Colonic mucosa (tissue), 4 donors: Measurements from ENCODE around the gene UBE2G2. TPM values are rescaled to one million over a fixed set of nuclear protein-coding genes. Genes with fewer than 3 reads are reported as not detected.

ENCODE experiments used
- DNase-seq: peaks from one replicate; pipeline ENCODE4 v3.0.0-alpha.2; 2020
- H3K27ac ChIP-seq: fragments of 200-600 bp; one replicate; pipeline ENCODE4 v1.8.0; 2021
- H3K27me3 ChIP-seq: fragments of 200-600 bp; one replicate; pipeline ENCODE4 v1.8.0; 2021
- H3K36me3 ChIP-seq: fragments of 200-600 bp; one replicate; pipeline ENCODE4 v1.8.0; 2021
- H3K4me1 ChIP-seq: fragments of 200-600 bp; one replicate; pipeline ENCODE4 v1.8.0; 2021; ENCODE audit warnings: mild to moderate bottlenecking
- H3K4me3 ChIP-seq: fragments of 200-600 bp; one replicate; pipeline ENCODE4 v1.8.0; 2021
- H3K9ac ChIP-seq, 2 donors: one replicate each; pipeline ENCODE4 v1.7.0; 2013; ENCODE audit warnings: control low read depth in 2 of 2, low read depth in 2 of 2, low read length in 2 of 2
- H3K9me3 ChIP-seq: fragments of 200-600 bp; one replicate; pipeline ENCODE4 v1.8.0; 2021
- CTCF ChIP-seq: fragments of 200-600 bp; IDR thresholded peaks from one replicate; pipeline ENCODE4 v1.8.0; 2022; ENCODE audit warnings: antibody characterized with exemption, mild to moderate bottlenecking
- intact Hi-C: fragments of 100-400 bp; cut with DNase I; formaldehyde crosslinking; loops from one replicate; pipeline ENCODE4 v1.14.1; 2022
- total RNA-seq, 2 donors: library from RNA; stranded (reverse); fragmentation: NEBNext Ultra II Directional in 1 of 2; extraction: Animal tissue kit (Norgen Biotek cat#: 25700) in 1 of 2; gene quantifications; one replicate each; pipeline ENCODE4 v1.2.1, GENCODE V29; 2021
- donor health status: healthy.
- donor health status: DM: no; HTN: no; CAD: no.
- donor health status: DM: no; HTN: no; CAD: no.

Gene UBE2G2
- total RNA-seq, 2 donors from 2014 or later, result 50.3 to 76.1 TPM

GRCh38 chr21:44749759-44750674, 51.6 kb downstream of the UBE2G2 start:
- Histone ChIP-seq H3K4me1 (no peaks in the 10 kb centered on the region), H3K9me3 (no peaks in the 10 kb centered on the region), H3K36me3 (no peaks in the 10 kb centered on the region), H3K4me3 (no peak overlapping the region), H3K27ac (no peak overlapping the region), H3K27me3 (no peaks in the 10 kb centered on the region), H3K9ac (no peak overlapping the region)
- TF ChIP-seq CTCF, result no peak
- no peak for DNase-seq
- intact Hi-C loops, result no loop called here

GRCh38 chr21:44749116-44749758, 52.4 kb downstream of the UBE2G2 start:
- no peaks in the 10 kb centered on the region for H3K4me1 ChIP-seq
- no peak overlapping the region for H3K9ac ChIP-seq
- H3K27ac ChIP-seq, result no peak overlapping the region
- H3K36me3 ChIP-seq, result no peaks in the 10 kb centered on the region
- DNase-seq, result no peak
- intact Hi-C loops, result no loop called here
- no peak overlapping the region for H3K4me3 ChIP-seq
- no peaks in the 10 kb centered on the region for H3K27me3 ChIP-seq
- TF ChIP-seq CTCF, result no peak
- no peaks in the 10 kb centered on the region for H3K9me3 ChIP-seq

GRCh38 chr21:44748621-44749020, 53.0 kb downstream of the UBE2G2 start:
- no peak overlapping the region for H3K27ac ChIP-seq
- no peak overlapping the region for H3K4me3 ChIP-seq
- H3K9ac ChIP-seq, result no peak overlapping the region
- no peak for TF ChIP-seq CTCF
- H3K9me3 ChIP-seq, result no peaks in the 10 kb centered on the region
- no peak for DNase-seq
- H3K27me3 ChIP-seq, result no peaks in the 10 kb centered on the region
- intact Hi-C loops, result no loop called here
- H3K4me1 ChIP-seq, result no peaks in the 10 kb centered on the region
- H3K36me3 ChIP-seq, result no peaks in the 10 kb centered on the region

GRCh38 chr21:44742418-44743153, 59.0 kb downstream of the UBE2G2 start:
- TF ChIP-seq CTCF, result no peak
- H3K27ac ChIP-seq, result no peak overlapping the region
- intact Hi-C loops, result no loop called here
- no peak for DNase-seq
- no peak overlapping the region for H3K4me3 ChIP-seq
- H3K9me3 ChIP-seq, result no peaks in the 10 kb centered on the region
- no peaks in the 10 kb centered on the region for H3K36me3 ChIP-seq
- no peaks in the 10 kb centered on the region for H3K27me3 ChIP-seq
- no peaks in the 10 kb centered on the region for H3K4me1 ChIP-seq
- no peak overlapping the region for H3K9ac ChIP-seq

GRCh38 chr21:44741921-44742320, 59.7 kb downstream of the UBE2G2 start:
- TF ChIP-seq CTCF, result no peak
- Histone ChIP-seq H3K9me3 (no peaks in the 10 kb centered on the region), H3K9ac (no peak overlapping the region), H3K36me3 (no peaks in the 10 kb centered on the region), H3K27ac (no peak overlapping the region), H3K4me3 (no peak overlapping the region), H3K4me1 (no peaks in the 10 kb centered on the region), H3K27me3 (no peaks in the 10 kb centered on the region)
- intact Hi-C loops, result no loop called here
- DNase-seq, result no peak
